H9 (cell line): Measurements from ENCODE around the gene AVEN. TPM values are rescaled to one million over a fixed set of nuclear protein-coding genes. Genes with fewer than 3 reads are reported as not detected.

Source experiments
- DNase-seq: peaks from one replicate; pipeline ENCODE4 v3.0.0-alpha.2; 2017
- H2AFZ ChIP-seq: one replicate; pipeline ENCODE4 v1.6.1; 2013; ENCODE audit warnings: mild to moderate bottlenecking, low read length, control low read depth, moderate library complexity
- H2AK5ac ChIP-seq: 2 replicates; pipeline ENCODE4 v1.6.1; 2013; ENCODE audit warnings: low read length, control low read depth, mixed read lengths; ENCODE audit not compliant: insufficient read length
- H2BK120ac ChIP-seq: one replicate; pipeline ENCODE4 v1.6.1; 2013; ENCODE audit warnings: low read depth, mild to moderate bottlenecking, low read length, control low read depth, inconsistent platforms; ENCODE audit not compliant: poor library complexity, severe bottlenecking
- H2BK12ac ChIP-seq: 2 replicates; pipeline ENCODE4 v1.6.1; 2013; ENCODE audit warnings: low read length, control low read depth, mixed read lengths, low read depth; ENCODE audit not compliant: insufficient read length
- H2BK15ac ChIP-seq: 2 replicates; pipeline ENCODE4 v1.6.1; 2013; ENCODE audit warnings: low read depth, low read length, control low read depth
- H2BK20ac ChIP-seq: one replicate; pipeline ENCODE4 v1.6.1; 2013; ENCODE audit warnings: low read depth, mild to moderate bottlenecking, low read length, control low read depth, inconsistent platforms; ENCODE audit not compliant: poor library complexity, severe bottlenecking
- H2BK5ac ChIP-seq: 2 replicates; pipeline ENCODE4 v1.6.1; 2013; ENCODE audit warnings: low read length, control low read depth, mixed read lengths; ENCODE audit not compliant: insufficient read length
- H3K14ac ChIP-seq: 2 replicates; pipeline ENCODE4 v1.6.1; 2013; ENCODE audit warnings: low read length, control low read depth; ENCODE audit not compliant: insufficient read depth
- H3K18ac ChIP-seq: 2 replicates; pipeline ENCODE4 v1.6.1; 2013; ENCODE audit warnings: low read depth, mild to moderate bottlenecking, mixed read lengths, low read length, control low read depth; ENCODE audit not compliant: insufficient read length
- H3K23ac ChIP-seq: 2 replicates; pipeline ENCODE4 v1.6.1; 2013; ENCODE audit warnings: low read length, control low read depth, mixed read lengths, low read depth; ENCODE audit not compliant: insufficient read length
- H3K23me2 ChIP-seq: 2 replicates; pipeline ENCODE4 v1.6.1; 2013; ENCODE audit warnings: low read depth, mild to moderate bottlenecking, mixed read lengths, low read length, control low read depth; ENCODE audit not compliant: insufficient read length, poor library complexity, severe bottlenecking
- H3K27ac ChIP-seq: 2 replicates; pipeline ENCODE4 v1.5.1; 2013; ENCODE audit warnings: low read length, control low read depth, mixed read lengths, low read depth; ENCODE audit not compliant: insufficient read length
- H3K27me3 ChIP-seq: 2 replicates; pipeline ENCODE4 v1.6.1; 2013; ENCODE audit warnings: low read length, control low read depth, inconsistent platforms; ENCODE audit not compliant: insufficient read depth
- H3K4ac ChIP-seq: 2 replicates; pipeline ENCODE4 v1.6.1; 2013; ENCODE audit warnings: low read depth, mild to moderate bottlenecking, control low read depth, inconsistent platforms, low read length, moderate library complexity
- H3K4me1 ChIP-seq: 2 replicates; pipeline ENCODE4 v1.6.1; 2013; ENCODE audit warnings: low read length, control low read depth, inconsistent platforms; ENCODE audit not compliant: insufficient read depth
- H3K4me2 ChIP-seq: 2 replicates; pipeline ENCODE4 v1.6.1; 2013; ENCODE audit warnings: low read length, control low read depth, mixed read lengths; ENCODE audit not compliant: insufficient read length, insufficient read depth
- H3K56ac ChIP-seq: 2 replicates; pipeline ENCODE4 v1.6.1; 2013; ENCODE audit warnings: low read depth, mild to moderate bottlenecking, mixed read lengths, low read length, control low read depth; ENCODE audit not compliant: insufficient read length
- H3K79me1 ChIP-seq: 2 replicates; pipeline ENCODE4 v1.6.1; 2013; ENCODE audit warnings: low read depth, mild to moderate bottlenecking, moderate library complexity, low read length, control low read depth, inconsistent platforms; ENCODE audit not compliant: insufficient read depth, poor library complexity, severe bottlenecking
- H3K79me2 ChIP-seq: 2 replicates; pipeline ENCODE4 v1.6.1; 2013; ENCODE audit warnings: low read length, control low read depth, inconsistent platforms; ENCODE audit not compliant: insufficient read depth
- H3K9ac ChIP-seq: 2 replicates; pipeline ENCODE4 v1.6.1; 2013; ENCODE audit warnings: low read length, control low read depth, mixed read lengths; ENCODE audit not compliant: insufficient read length; ENCODE audit errors: extremely low read depth
- H3K9me3 ChIP-seq: one replicate; pipeline ENCODE4 v1.6.1; 2013; ENCODE audit warnings: low read depth, low read length, inconsistent platforms; ENCODE audit not compliant: control insufficient read depth
- H3T11ph ChIP-seq: one replicate; pipeline ENCODE4 v1.6.1; 2013; ENCODE audit warnings: mild to moderate bottlenecking, low read length, control low read depth, inconsistent platforms
- H4K20me1 ChIP-seq: one replicate; pipeline ENCODE4 v1.6.1; 2013; ENCODE audit not compliant: control insufficient read depth, insufficient read length, insufficient read depth
- H4K5ac ChIP-seq: 2 replicates; pipeline ENCODE4 v1.6.1; 2013; ENCODE audit warnings: low read depth, mild to moderate bottlenecking, mixed read lengths, low read length, control low read depth; ENCODE audit not compliant: insufficient read length
- H4K8ac ChIP-seq: replicated peaks from 2 replicates; pipeline ENCODE4 v1.6.1; 2013; ENCODE audit warnings: low read length, control low read depth, mixed read lengths, low read depth; ENCODE audit not compliant: insufficient read length
- H4K91ac ChIP-seq: 2 replicates; pipeline ENCODE4 v1.6.1; 2013; ENCODE audit warnings: low read depth, mild to moderate bottlenecking, moderate library complexity, mixed read lengths, low read length, control low read depth; ENCODE audit not compliant: insufficient read length
- H3K27ac Mint-ChIP-seq, 3 experiments: 2 replicates in 2 of 3; 3 replicates in 1 of 3; pipeline ENCODE4 v1.8.0; 2020 to 2021; ENCODE audit warnings: mixed read lengths in 3 of 3, mild to moderate bottlenecking in 1 of 3, moderate library complexity in 1 of 3
- H3K27me3 Mint-ChIP-seq: 2 replicates; pipeline ENCODE4 v1.8.0; 2021; ENCODE audit warnings: low read depth, mild to moderate bottlenecking, moderate library complexity, mixed read lengths
- H3K36me3 Mint-ChIP-seq, 3 experiments: 2 replicates in 2 of 3; 3 replicates in 1 of 3; pipeline ENCODE4 v1.8.0; 2020 to 2021; ENCODE audit warnings: low read depth in 3 of 3, mixed read lengths in 3 of 3; ENCODE audit not compliant: insufficient read depth in 1 of 3
- H3K4me1 Mint-ChIP-seq, 2 experiments: 2 replicates each; pipeline ENCODE4 v1.8.0; 2020; ENCODE audit warnings: mixed read lengths in 2 of 2
- H3K4me3 Mint-ChIP-seq, 2 experiments: 2 replicates in 1 of 2; 3 replicates in 1 of 2; pipeline ENCODE4 v1.8.0; 2020 to 2021; ENCODE audit warnings: mild to moderate bottlenecking in 2 of 2, mixed read lengths in 2 of 2, moderate library complexity in 1 of 2
- H3K9me3 Mint-ChIP-seq, 2 experiments: 2 replicates in 1 of 2; 3 replicates in 1 of 2; pipeline ENCODE4 v1.8.0; 2020; ENCODE audit warnings: mild to moderate bottlenecking in 2 of 2, mixed read lengths in 2 of 2, moderate library complexity in 1 of 2
- WGBS: extraction: QIAGEN DNeasy Blood & Tissue Kit; methylation state at CpG from one replicate; pipeline ENCODE4 v1.1.7; 2013; ENCODE audit warnings: missing lambda C conversion rate, low lambda C conversion rate, mixed read lengths; ENCODE audit not compliant: insufficient read length; ENCODE audit errors: extremely low coverage; 5-methylcytosine and 5-hydroxymethylcytosine counted together
- total RNA-seq: library from RNA; stranded (reverse); gene quantifications from 2 replicates; pipeline ENCODE4 v1.2.1, GENCODE V29; 2021
- TF ChIP-seq, protein P1 (sequence below): fragments of 200-600 bp; sonication (generic); conservative IDR thresholded peaks from 3 replicates; pipeline ENCODE4 v1.8.0; 2021; ENCODE audit warnings: antibody characterized with exemption, mild to moderate bottlenecking

The AVEN gene
- total RNA-seq, 1 experiment from 2014 or later, result 16.1 TPM

- H3K4me2 ChIP-seq, result no peak overlapping the region
- no peaks in the 10 kb centered on the region for H4K20me1 ChIP-seq
- H2BK5ac ChIP-seq, result no peak overlapping the region
- no peak overlapping the region for H3K56ac ChIP-seq
- no peaks in the 10 kb centered on the region for H3K79me1 ChIP-seq
- H4K91ac ChIP-seq, result no peak overlapping the region
- H3K27me3 ChIP-seq, result no peaks in the 10 kb centered on the region
- H3T11ph ChIP-seq, result no peak overlapping the region
- no peak overlapping the region for H2AFZ ChIP-seq
- no peak overlapping the region for H2BK120ac ChIP-seq
- H3K4me1 ChIP-seq, result peaks cover 2% of the 10 kb centered on the region
- no peak overlapping the region for H2AK5ac ChIP-seq
- H2BK20ac ChIP-seq, result no peak overlapping the region
- H3K27me3 Mint-ChIP-seq, result no peaks in the 10 kb centered on the region
- H4K5ac ChIP-seq, result no peak overlapping the region
- no peak for DNase-seq
- H3K79me2 ChIP-seq, result no peaks in the 10 kb centered on the region
- H3K9ac ChIP-seq, result no peak overlapping the region
- no peak overlapping the region for H3K4me3 Mint-ChIP-seq
- H3K14ac ChIP-seq, result no peak overlapping the region
- no peak overlapping the region for H3K27ac ChIP-seq
- no peak overlapping the region for H3K18ac ChIP-seq
- no peak overlapping the region for H2BK12ac ChIP-seq
- no peak overlapping the region for H3K23ac ChIP-seq
- no peak overlapping the region for H2BK15ac ChIP-seq
- peaks cover 22 to 31% of the 10 kb centered on the region in 2 experiments for H3K4me1 Mint-ChIP-seq
- H3K4ac ChIP-seq, result no peak overlapping the region
- no peaks in the 10 kb centered on the region for H3K9me3 ChIP-seq
- no CpG with 5 or more reads among the region's 1 CpG for WGBS
- TF ChIP-seq, protein P1, sequence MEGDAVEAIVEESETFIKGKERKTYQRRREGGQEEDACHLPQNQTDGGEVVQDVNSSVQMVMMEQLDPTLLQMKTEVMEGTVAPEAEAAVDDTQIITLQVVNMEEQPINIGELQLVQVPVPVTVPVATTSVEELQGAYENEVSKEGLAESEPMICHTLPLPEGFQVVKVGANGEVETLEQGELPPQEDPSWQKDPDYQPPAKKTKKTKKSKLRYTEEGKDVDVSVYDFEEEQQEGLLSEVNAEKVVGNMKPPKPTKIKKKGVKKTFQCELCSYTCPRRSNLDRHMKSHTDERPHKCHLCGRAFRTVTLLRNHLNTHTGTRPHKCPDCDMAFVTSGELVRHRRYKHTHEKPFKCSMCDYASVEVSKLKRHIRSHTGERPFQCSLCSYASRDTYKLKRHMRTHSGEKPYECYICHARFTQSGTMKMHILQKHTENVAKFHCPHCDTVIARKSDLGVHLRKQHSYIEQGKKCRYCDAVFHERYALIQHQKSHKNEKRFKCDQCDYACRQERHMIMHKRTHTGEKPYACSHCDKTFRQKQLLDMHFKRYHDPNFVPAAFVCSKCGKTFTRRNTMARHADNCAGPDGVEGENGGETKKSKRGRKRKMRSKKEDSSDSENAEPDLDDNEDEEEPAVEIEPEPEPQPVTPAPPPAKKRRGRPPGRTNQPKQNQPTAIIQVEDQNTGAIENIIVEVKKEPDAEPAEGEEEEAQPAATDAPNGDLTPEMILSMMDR, result no peak
- H3K23me2 ChIP-seq, result no peaks in the 10 kb centered on the region
- no peaks in the 10 kb centered on the region for H3K9me3 Mint-ChIP-seq
- no peak overlapping the region for H3K27ac Mint-ChIP-seq
- H3K36me3 Mint-ChIP-seq, result no peaks in the 10 kb centered on the region
- no peak overlapping the region for H4K8ac ChIP-seq
Measured at GRCh38 chr15:33851079-33851478, 187.9 kb downstream of the AVEN start.
